C4-2B (cell line): ENCODE results near the gene CIC.

Source experiments
- H3K27ac ChIP-seq: fragments of 450-650 bp; 2 replicates; pipeline ENCODE4 v1.5.1; 2017
- CTCF ChIP-seq: fragments of 450-650 bp; conservative IDR thresholded peaks from 2 replicates; pipeline ENCODE4 v1.5.1; 2017; ENCODE audit warnings: mild to moderate bottlenecking
- ZFX ChIP-seq: fragments of 450-650 bp; IDR thresholded peaks from 2 replicates; pipeline ENCODE4 v1.6.1; 2017

Gene CIC

GRCh38 chr19:42281827-42282762 is 13.0 kb downstream of the CIC start:
- H3K27ac ChIP-seq, result no peak overlapping the region; the same call in 1 of the 2 replicates
- TF ChIP-seq CTCF, result no peak
- TF ChIP-seq ZFX, result no peak

GRCh38 chr19:42282819-42283187 is 13.8 kb downstream of the CIC start:
- peak overlapping the region; percentile 73 for H3K27ac ChIP-seq
- no peak for TF ChIP-seq CTCF
- TF ChIP-seq ZFX, result no peak

GRCh38 chr19:42283188-42284065 is 14.4 kb downstream of the CIC start:
- peak overlapping the region; percentile 73 for H3K27ac ChIP-seq
- TF ChIP-seq ZFX (no peak), CTCF (no peak)

GRCh38 chr19:42284066-42284501 is 15.0 kb downstream of the CIC start:
- H3K27ac ChIP-seq, result peak overlapping the region; percentile 73
- TF ChIP-seq ZFX (no peak), CTCF (no peak)

GRCh38 chr19:42284591-42285341 is 15.7 kb downstream of the CIC start:
- TF ChIP-seq CTCF, result no peak
- TF ChIP-seq ZFX, result no peak
- peak overlapping the region; percentile 73 for H3K27ac ChIP-seq

- no peak overlapping the region; the same call in 1 of the 2 replicates for H3K27ac ChIP-seq
- TF ChIP-seq ZFX (no peak), CTCF (no peak)
These were observed 16.5 kb downstream of the CIC start for GRCh38 chr19:42285541-42285941.
